Body of pancreas (tissue), 4 donors: ENCODE data around the gene SLC24A3. TPM values are rescaled to one million over a fixed set of nuclear protein-coding genes. Genes with fewer than 3 reads are reported as not detected.

ENCODE experiments used
- ATAC-seq: fragments of 150-250 bp; one replicate; pipeline ENCODE4 v1.9.1; 2016
- DNase-seq, 4 donors: peaks; one replicate each; pipeline ENCODE4 v3.0.0-alpha.2; 2019
- H3K27ac ChIP-seq, 4 donors: fragments of 200-600 bp; sonication (generic); 1 replicate in 3 of 4; 2 replicates in 1 of 4; pipeline versions ENCODE4 v1.5.1 to v1.6.1; 2016 to 2019; ENCODE audit warnings: mild to moderate bottlenecking in 1 of 4, mixed read lengths in 1 of 4, moderate library complexity in 1 of 4
- H3K27me3 ChIP-seq, 2 donors: fragments of 200-600 bp; sonication (generic); one replicate each; pipeline ENCODE4 v1.6.0; 2016; ENCODE audit warnings: mild to moderate bottlenecking in 1 of 2
- H3K36me3 ChIP-seq, 2 donors: fragments of 200-600 bp; sonication (generic); replicated peaks in 1 of 2; 2 replicates each; pipeline ENCODE4 v1.5.1; 2016; ENCODE audit warnings: low read depth in 2 of 2; ENCODE audit not compliant: insufficient read depth in 1 of 2
- H3K4me1 ChIP-seq: fragments of 200-600 bp; sonication (generic); one replicate; pipeline ENCODE4 v1.6.0; 2016
- H3K4me3 ChIP-seq, 2 donors: fragments of 200-600 bp; sonication (generic); 1 replicate in 1 of 2; 2 replicates in 1 of 2; pipeline ENCODE4 v1.5.1; 2016 to 2019
- H3K9me3 ChIP-seq, 3 donors: fragments of 200-600 bp; sonication (generic); 1 replicate in 2 of 3; 2 replicates in 1 of 3; pipeline ENCODE4 v1.5.1; 2016
- POLR2A ChIP-seq, 3 donors: fragments of 450-650 bp; IDR thresholded peaks; one replicate each; pipeline ENCODE4 v1.6.1; 2016; ENCODE audit warnings: antibody characterized with exemption in 3 of 3, mild to moderate bottlenecking in 2 of 3
- WGBS, 2 donors: methylation state at CpG; one replicate each; pipeline ENCODE4 v1.1.5; 2017; 5-methylcytosine and 5-hydroxymethylcytosine counted together
- intact Hi-C: fragments of 100-400 bp; cut with DNase I; formaldehyde crosslinking; loops from one replicate; pipeline ENCODE4 v1.15.1; 2023
- total RNA-seq, 2 donors: library from RNA; depleted of rRNA; stranded (reverse); fragments of >200 nt; gene quantifications; one replicate each; pipeline ENCODE4 v1.1.0, GENCODE V29; 2016
- TF ChIP-seq, protein P1 (sequence below), 7 experiments: fragments of 450-650 bp in 4 of 7; fragments of 200-600 bp in 3 of 7; sonication (generic) in 3 of 7; IDR thresholded peaks; one replicate each; pipeline ENCODE4 v1.5.1; 2016 to 2019; ENCODE audit warnings: antibody characterized with exemption in 7 of 7

SLC24A3 gene
- total RNA-seq, 2 donors from 2014 or later, result 0.66 to 1.0 TPM

DNA sequence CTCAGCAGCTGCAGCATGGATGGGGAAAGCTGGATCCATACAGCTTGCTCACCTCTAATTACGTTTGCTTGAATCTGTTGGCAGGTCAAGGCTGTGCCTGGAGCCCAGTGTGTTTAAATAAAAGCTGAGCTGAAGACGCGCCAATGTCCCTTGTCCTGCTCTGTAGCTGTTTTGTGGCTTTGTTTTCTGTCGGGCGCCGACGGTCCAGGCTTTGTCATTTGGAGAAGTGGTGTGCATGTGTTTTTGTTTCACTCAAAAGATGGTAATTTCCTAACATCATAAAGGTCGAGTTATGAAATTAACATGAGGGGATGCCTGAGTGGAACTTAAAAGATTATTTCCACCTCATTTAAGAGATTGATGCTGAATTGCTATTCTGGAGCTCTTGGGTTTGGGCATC is 107.6 kb downstream of the SLC24A3 start:
- WGBS, 2 donors, result 30 to 42% methylated on average over 8 of the region's 8 CpGs
- DNase-seq (no peak), ATAC-seq (no peak)
- no peaks in the 10 kb centered on the region for H3K4me1 ChIP-seq
- TF ChIP-seq, protein P1, sequence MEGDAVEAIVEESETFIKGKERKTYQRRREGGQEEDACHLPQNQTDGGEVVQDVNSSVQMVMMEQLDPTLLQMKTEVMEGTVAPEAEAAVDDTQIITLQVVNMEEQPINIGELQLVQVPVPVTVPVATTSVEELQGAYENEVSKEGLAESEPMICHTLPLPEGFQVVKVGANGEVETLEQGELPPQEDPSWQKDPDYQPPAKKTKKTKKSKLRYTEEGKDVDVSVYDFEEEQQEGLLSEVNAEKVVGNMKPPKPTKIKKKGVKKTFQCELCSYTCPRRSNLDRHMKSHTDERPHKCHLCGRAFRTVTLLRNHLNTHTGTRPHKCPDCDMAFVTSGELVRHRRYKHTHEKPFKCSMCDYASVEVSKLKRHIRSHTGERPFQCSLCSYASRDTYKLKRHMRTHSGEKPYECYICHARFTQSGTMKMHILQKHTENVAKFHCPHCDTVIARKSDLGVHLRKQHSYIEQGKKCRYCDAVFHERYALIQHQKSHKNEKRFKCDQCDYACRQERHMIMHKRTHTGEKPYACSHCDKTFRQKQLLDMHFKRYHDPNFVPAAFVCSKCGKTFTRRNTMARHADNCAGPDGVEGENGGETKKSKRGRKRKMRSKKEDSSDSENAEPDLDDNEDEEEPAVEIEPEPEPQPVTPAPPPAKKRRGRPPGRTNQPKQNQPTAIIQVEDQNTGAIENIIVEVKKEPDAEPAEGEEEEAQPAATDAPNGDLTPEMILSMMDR (IDR thresholded peaks at IDR 0.05), result no peak
- no peak for TF ChIP-seq POLR2A (IDR thresholded peaks at IDR 0.05)
- H3K27me3 ChIP-seq, result no peaks in the 10 kb centered on the region
- no peak overlapping the region for H3K27ac ChIP-seq
- no peak overlapping the region for H3K4me3 ChIP-seq
- no peaks in the 10 kb centered on the region for H3K36me3 ChIP-seq
- H3K9me3 ChIP-seq, result no peaks in the 10 kb centered on the region
- intact Hi-C loops, result no loop called here

GRCh38 chr20:19321176-19321575 is 108.7 kb downstream of the SLC24A3 start:
- Histone ChIP-seq H3K36me3 (no peaks in the 10 kb centered on the region), H3K9me3 (no peaks in the 10 kb centered on the region), H3K4me3 (no peak overlapping the region), H3K27ac (no peak overlapping the region), H3K27me3 (no peaks in the 10 kb centered on the region), H3K4me1 (no peaks in the 10 kb centered on the region)
- ATAC-seq (no peak), DNase-seq (no peak)
- TF ChIP-seq, protein P1 (IDR thresholded peaks at IDR 0.05), result no peak
- TF ChIP-seq POLR2A (IDR thresholded peaks at IDR 0.05), result no peak
- 74 to 83% methylated on average over 5 of the region's 5 CpGs for WGBS, 2 donors
- intact Hi-C loops, result no loop called here

DNA sequence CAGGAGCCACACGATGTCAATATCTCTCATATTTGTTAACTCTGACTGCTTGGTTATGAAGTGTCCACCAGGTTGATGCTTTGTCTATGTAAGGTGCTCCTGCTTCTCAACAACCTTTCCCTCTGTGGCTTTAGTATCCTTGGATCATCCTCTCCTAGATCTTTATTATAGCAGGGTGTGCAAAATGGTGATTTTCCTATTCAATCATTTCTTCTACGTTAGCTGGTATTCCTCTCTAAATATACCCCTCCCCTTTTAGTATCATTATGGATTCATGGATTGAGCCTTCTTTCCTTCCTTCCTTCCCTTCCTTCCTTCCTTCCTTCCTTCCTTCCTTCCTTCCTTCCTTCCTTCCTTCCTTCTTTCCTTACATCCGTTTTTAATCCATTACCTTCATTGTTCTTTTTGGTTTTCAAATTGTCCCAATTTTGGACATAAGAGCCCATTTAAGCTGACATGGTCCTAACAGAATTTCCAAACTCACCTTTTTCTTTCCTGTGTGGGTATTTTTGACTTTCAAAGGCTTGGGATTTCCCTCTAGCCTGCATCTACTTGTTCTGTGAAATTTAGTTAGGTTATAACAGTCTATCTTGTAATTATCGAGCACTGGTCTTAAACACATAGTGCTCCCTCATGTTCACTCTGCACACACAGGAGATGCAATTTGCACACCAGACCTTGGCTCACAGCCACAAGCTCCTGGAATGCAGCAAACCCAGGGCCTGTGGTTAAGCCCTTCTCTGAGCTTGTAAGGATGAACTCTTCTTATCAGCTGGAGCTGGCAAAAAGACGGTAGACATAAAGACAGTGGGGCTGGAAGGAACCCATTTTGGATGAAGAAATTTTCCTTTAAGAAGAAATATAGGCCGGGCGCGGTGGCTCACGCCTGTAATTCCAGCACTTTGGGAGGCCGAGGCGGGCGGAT is 109.9 kb downstream of the SLC24A3 start:
- H3K9me3 ChIP-seq, result no peaks in the 10 kb centered on the region
- intact Hi-C loops, result no loop called here

GRCh38 chr20:19327401-19327800 is 115.0 kb downstream of the SLC24A3 start:
- Histone ChIP-seq H3K27ac (no peak overlapping the region), H3K4me1 (no peaks in the 10 kb centered on the region), H3K27me3 (no peaks in the 10 kb centered on the region), H3K9me3 (no peaks in the 10 kb centered on the region), H3K4me3 (no peak overlapping the region), H3K36me3 (no peaks in the 10 kb centered on the region)
- no peak for DNase-seq
- 62 to 66% methylated on average over 5 of the region's 5 CpGs for WGBS, 2 donors
- TF ChIP-seq, protein P1 (IDR thresholded peaks at IDR 0.05), result no peak
- TF ChIP-seq POLR2A (IDR thresholded peaks at IDR 0.05), result no peak
- ATAC-seq, result no peak
- intact Hi-C loops, result no loop called here

More for the DNA sequence above, 109.9 kb downstream of the SLC24A3 start:
- no peaks in the 10 kb centered on the region for H3K36me3 ChIP-seq
- H3K27ac ChIP-seq, result no peak overlapping the region
- TF ChIP-seq POLR2A (IDR thresholded peaks at IDR 0.05), result no peak
- TF ChIP-seq, protein P1 (IDR thresholded peaks at IDR 0.05), result no peak
- ATAC-seq, result no peak
- H3K4me3 ChIP-seq, result no peak overlapping the region
- H3K27me3 ChIP-seq, result no peaks in the 10 kb centered on the region
- DNase-seq, result no peak
- no peaks in the 10 kb centered on the region for H3K4me1 ChIP-seq
- 78 to 87% methylated on average over 12 of the region's 12 CpGs for WGBS, 2 donors
